Astrocyte of the cerebellum (primary cell): ENCODE results near the gene SPATA21.
A peak's percentile ranks its signal among the peaks of the same experiment; 100 is the strongest.

Experiments used
- DNase-seq: peaks from one replicate; pipeline ENCODE4 v3.0.0-alpha.2; 2011; ENCODE audit warnings: low read depth
- H3K4me3 ChIP-seq: 2 replicates; pipeline ENCODE4 v1.5.1; 2011; ENCODE audit warnings: mild to moderate bottlenecking, low read depth, low read length, moderate library complexity
- in situ Hi-C: cut with HindIII; loops from 2 replicates; pipeline ENCODE4 v1.10.0; 2017; ENCODE audit warnings: low sequenced_read_pairs
- TF ChIP-seq, protein P1 (sequence below): IDR thresholded peaks from 2 replicates; pipeline ENCODE4 v1.5.1; 2012; ENCODE audit warnings: low read length, low read depth, moderate library complexity, mild to moderate bottlenecking; ENCODE audit errors: missing control alignments

SPATA21 gene

DNA sequence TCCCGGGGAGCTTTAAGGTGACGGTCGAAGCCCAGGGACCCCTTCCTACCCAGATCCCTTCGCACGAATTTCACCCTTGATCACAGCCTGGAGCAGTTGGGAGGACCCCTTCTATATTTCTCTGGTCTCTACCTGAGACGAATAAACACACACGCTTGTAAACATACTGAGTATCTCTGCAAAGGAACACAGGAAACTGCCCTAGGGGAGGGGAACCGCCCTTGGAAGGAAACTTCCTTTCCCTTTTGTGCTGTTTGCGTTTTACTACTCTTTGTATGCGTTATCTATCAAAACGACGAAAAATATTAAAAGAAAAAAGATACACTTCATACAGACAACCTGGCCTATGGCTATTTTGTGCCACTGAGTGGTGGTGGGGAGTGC, 4.0 kb upstream of the SPATA21 start:
- peak overlapping the region; percentile 90 for H3K4me3 ChIP-seq
- TF ChIP-seq, protein P1, sequence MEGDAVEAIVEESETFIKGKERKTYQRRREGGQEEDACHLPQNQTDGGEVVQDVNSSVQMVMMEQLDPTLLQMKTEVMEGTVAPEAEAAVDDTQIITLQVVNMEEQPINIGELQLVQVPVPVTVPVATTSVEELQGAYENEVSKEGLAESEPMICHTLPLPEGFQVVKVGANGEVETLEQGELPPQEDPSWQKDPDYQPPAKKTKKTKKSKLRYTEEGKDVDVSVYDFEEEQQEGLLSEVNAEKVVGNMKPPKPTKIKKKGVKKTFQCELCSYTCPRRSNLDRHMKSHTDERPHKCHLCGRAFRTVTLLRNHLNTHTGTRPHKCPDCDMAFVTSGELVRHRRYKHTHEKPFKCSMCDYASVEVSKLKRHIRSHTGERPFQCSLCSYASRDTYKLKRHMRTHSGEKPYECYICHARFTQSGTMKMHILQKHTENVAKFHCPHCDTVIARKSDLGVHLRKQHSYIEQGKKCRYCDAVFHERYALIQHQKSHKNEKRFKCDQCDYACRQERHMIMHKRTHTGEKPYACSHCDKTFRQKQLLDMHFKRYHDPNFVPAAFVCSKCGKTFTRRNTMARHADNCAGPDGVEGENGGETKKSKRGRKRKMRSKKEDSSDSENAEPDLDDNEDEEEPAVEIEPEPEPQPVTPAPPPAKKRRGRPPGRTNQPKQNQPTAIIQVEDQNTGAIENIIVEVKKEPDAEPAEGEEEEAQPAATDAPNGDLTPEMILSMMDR: no peak
- in situ Hi-C loops: no loop called here
- no peak for DNase-seq

GRCh38 chr1:16440470-16441281, 3.5 kb upstream of the SPATA21 start, which contains the start of gene NECAP2:
TSS of gene NECAP2 (plus strand) at chr1:16440724. CDS start at chr1:16440762, 38 bp downstream.
- peak; percentile 81 for DNase-seq
- peak within 1 kb of the TSS; percentile 90 for H3K4me3 ChIP-seq
- TF ChIP-seq, protein P1: peak; percentile 53
- in situ Hi-C loops: no loop called here

- TF ChIP-seq, protein P1: no peak
- DNase-seq: no peak
- in situ Hi-C loops: no loop called here
- H3K4me3 ChIP-seq: peak overlapping the region; percentile 90
These were observed 2.9 kb upstream of the SPATA21 start for GRCh38 chr1:16440131-16440469.

DNA sequence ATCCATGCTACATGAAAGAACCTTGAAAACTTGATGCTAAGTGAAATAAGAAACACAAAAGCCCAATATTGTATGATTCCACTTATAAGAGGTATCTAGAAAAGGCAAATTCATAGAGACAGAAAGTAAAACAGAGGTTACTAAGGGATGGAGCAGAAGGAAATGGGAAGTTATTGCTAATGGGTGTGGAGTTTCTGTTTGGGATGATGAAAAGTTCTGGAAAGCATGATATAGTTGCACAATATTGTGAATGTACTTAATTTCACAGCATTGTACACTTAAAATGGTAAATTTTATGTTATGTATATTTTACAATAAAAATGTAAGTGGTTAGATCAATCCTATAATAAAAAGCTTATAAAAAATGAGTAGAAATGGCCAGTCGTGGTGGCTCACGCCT, 1.7 kb upstream of the SPATA21 start:
- TF ChIP-seq, protein P1: no peak
- H3K4me3 ChIP-seq: no peak overlapping the region
- no peak for DNase-seq
- in situ Hi-C loops: loop anchor here (10.0 kb wide), 1 partner anchor 74 kb away; the partner anchor contains the start of gene SZRD1

- no peak for DNase-seq
- in situ Hi-C loops: loop anchor here (10.0 kb wide), 1 partner anchor 74 kb away; the partner anchor contains the start of gene SZRD1
- no peak overlapping the region for H3K4me3 ChIP-seq
- TF ChIP-seq, protein P1: no peak
These were observed 1.3 kb upstream of the SPATA21 start for GRCh38 chr1:16438516-16438915.

DNA sequence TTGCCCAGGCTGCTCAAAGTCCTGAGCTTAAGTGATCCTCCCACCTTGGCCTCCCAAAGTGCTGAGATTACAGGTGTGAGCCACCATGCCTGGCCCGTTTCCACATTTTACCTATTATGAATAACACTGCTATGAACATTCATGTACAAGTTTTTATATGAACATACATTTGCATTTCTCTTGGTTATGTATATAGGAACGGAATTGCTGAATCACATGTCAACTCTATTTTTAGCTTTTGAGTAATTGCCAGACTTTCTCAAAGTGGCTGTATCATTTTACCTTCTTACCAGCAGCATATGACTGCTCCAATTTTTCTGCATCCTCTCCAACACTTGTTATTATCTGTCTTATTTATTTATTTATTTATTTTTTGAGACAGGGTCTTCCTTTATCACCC, 2.7 kb downstream of the SPATA21 start:
- no peak for DNase-seq
- no peak overlapping the region for H3K4me3 ChIP-seq
- TF ChIP-seq, protein P1: no peak
- in situ Hi-C loops: loop anchor here (5.0 to 10.0 kb wide), 2 partner anchors 47 to 70 kb away; partner anchors contain the start of gene SZRD1
